RWPE1 (cell line): ENCODE data around the gene FASN.
"Not testable (repeated sequence)": the region's sequence is repeated elsewhere in the genome, so short reads cannot be mapped to it uniquely, and the experiment has no call there.

Experiments used
- CTCF ChIA-PET: fragments of 350-600 bp; sonication (Branson Sonifier 250); formaldehyde crosslinking; extraction: SDS; loops from one replicate; lab custom pipeline; 2021; lab: Yijun Ruan, JAX
- POLR2A ChIA-PET: fragments of 400-600 bp; formaldehyde crosslinking; extraction: SDS; loops from one replicate; lab custom pipeline; 2020; ENCODE audit warnings: antibody characterized with exemption; ENCODE audit not compliant: low non-redundant PET; lab: Yijun Ruan, JAX
- DNase-seq: peaks from one replicate; pipeline ENCODE4 v3.0.0; 2012; ENCODE audit warnings: low spot score
- H3K27ac ChIP-seq: fragments of 450-650 bp; 2 replicates; pipeline ENCODE4 v1.5.1; 2017
- TF ChIP-seq, protein P1 (sequence below): fragments of 450-650 bp; conservative IDR thresholded peaks from 2 replicates; pipeline ENCODE4 v1.5.1; 2017; ENCODE audit warnings: low read depth, mild to moderate bottlenecking

FASN gene

DNA sequence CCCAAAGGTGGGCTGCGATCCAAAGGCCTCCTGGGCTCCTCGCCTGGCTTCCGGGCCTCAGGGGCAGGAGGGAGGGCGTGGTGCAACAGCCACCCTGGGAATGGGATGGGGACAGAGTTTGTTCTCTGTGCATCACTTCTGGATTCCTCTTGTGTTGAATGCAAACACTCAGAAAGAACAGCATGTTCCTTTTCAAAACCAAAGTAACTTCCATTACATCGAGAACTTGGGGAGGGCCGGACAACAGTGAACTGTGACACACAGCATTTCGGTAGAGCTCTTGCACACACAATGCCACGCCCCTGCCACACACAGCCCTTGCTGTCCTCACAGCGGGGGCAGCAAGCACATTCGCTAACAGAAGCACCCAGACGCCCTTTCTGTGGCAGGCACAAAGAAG is 36.1 kb upstream of the FASN start:
- TF ChIP-seq, protein P1, sequence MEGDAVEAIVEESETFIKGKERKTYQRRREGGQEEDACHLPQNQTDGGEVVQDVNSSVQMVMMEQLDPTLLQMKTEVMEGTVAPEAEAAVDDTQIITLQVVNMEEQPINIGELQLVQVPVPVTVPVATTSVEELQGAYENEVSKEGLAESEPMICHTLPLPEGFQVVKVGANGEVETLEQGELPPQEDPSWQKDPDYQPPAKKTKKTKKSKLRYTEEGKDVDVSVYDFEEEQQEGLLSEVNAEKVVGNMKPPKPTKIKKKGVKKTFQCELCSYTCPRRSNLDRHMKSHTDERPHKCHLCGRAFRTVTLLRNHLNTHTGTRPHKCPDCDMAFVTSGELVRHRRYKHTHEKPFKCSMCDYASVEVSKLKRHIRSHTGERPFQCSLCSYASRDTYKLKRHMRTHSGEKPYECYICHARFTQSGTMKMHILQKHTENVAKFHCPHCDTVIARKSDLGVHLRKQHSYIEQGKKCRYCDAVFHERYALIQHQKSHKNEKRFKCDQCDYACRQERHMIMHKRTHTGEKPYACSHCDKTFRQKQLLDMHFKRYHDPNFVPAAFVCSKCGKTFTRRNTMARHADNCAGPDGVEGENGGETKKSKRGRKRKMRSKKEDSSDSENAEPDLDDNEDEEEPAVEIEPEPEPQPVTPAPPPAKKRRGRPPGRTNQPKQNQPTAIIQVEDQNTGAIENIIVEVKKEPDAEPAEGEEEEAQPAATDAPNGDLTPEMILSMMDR = no peak
- H3K27ac ChIP-seq = peak overlapping the region; percentile 98
- CTCF ChIA-PET = no interaction called here
- POLR2A ChIA-PET = no interaction called here
- peak; percentile 24 for DNase-seq

DNA sequence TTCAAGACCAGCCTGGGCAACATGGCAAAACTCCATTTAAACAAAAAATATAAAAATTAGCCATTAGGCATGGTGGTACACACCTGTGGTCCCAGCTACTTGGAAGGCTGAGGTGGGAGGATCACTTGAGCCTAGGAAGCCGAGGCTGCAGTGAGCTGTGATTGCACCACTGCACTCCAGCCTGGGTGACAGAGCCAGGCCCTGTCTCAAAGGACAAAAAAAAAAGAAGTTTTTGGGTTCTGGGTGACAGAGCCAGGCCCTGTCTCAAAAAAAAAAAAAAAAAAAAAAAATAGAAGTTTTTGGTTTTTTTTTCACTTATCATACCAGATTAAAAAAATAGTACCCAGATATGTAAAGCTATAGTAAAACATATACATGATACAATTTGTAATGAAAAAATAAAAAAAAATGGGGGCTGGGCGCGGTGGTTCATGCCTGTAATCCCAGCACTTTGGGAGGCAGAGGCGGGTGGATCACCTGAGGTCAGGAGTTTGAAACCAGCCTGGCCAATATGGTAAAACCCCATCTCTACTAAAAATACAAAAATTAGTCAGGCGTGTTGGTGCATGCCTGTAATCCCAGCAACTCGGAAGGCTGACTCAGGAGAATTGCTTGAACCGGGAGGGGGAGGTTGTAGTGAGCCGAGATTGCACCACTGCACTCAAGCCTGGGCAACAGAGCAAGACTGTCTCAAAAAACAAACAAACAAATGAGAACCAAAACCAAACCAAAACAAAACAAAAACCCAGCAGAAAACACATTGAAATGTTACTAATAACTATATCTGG is 35.3 kb upstream of the FASN start:
- POLR2A ChIA-PET, DNase-seq, CTCF ChIA-PET: not testable (repeated sequence)
- H3K27ac ChIP-seq = peak overlapping the region; percentile 98

DNA sequence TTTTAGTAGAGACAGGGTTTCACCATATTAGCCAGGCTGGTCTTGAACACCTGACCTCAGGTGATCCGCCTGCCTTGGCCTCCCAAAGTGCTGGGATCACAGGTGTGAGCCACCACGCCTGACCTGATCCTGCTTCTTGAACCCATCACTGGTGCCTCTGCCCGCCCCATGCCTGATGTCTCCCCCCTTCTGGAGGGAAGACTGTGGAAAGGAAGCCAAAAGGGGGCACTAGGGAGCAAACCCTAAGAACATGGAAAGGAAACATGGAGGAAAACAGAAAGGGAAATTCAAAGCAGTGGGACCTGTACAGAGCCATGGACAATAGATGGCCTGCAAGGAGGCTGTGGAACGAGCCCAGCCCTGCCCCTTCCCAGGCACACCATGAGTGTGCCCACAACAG is 31.1 kb upstream of the FASN start:
- peak overlapping the region; percentile 5; the same call in 1 of the 2 replicates for H3K27ac ChIP-seq
- POLR2A ChIA-PET = no interaction called here
- no peak for DNase-seq
- TF ChIP-seq, protein P1 = no peak
- CTCF ChIA-PET = interaction anchor here (0.7 kb wide), 1 partner anchor 288 kb away, joined by 6 read pairs; no protein-coding TSS in a partner anchor

DNA sequence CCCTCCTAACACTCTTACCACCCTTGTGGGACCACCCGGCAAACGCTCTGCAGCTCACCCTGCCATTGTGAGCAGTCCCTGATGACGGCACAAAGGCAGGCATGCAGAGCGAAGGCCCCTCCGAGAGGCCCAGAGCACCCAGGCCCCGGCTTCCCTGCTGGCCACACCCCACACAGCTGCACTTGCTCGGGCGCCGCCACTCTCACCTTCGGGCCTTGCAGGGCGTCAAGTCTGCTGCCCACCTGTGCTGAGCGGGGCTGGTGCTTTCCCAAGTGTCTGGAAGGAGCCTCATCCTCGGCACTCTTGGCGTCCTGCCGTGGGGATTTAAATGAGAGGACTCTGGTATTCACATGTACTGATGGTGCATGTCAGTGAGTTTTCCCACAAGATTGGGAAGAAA is 30.3 kb upstream of the FASN start:
- no peak for DNase-seq
- H3K27ac ChIP-seq = peak overlapping the region; percentile 5; the same call in 1 of the 2 replicates
- CTCF ChIA-PET = no interaction called here
- POLR2A ChIA-PET = interaction anchor here (0.5 kb wide), 1 partner anchor 8 kb away, joined by 8 read pairs; no protein-coding TSS in a partner anchor
- TF ChIP-seq, protein P1 = no peak

DNA sequence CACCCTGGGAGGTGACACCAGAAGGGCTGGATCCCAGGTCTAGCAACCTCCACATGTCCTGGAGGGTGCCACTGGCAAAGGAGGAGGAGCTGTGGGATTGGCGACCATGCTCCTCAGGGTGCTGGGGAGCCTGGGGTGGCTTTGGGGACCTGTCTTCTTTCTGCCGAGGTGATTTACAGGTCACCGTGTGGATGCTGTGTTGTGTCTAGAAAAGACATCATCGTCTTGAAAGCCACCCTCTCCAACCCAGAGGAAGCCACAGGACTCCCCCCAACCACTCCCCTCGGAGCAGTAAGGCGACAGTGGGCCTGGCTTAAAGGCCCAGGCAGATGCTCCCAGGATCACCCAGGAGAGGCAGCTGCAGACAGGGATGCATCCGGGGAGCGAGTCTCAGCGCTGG is 29.7 kb upstream of the FASN start:
- CTCF ChIA-PET = no interaction called here
- no peak overlapping the region; the same call in 1 of the 2 replicates for H3K27ac ChIP-seq
- POLR2A ChIA-PET = interaction anchor here (0.5 kb wide), 1 partner anchor 8 kb away, joined by 8 read pairs; no protein-coding TSS in a partner anchor
- no peak for DNase-seq
- TF ChIP-seq, protein P1 = no peak

DNA sequence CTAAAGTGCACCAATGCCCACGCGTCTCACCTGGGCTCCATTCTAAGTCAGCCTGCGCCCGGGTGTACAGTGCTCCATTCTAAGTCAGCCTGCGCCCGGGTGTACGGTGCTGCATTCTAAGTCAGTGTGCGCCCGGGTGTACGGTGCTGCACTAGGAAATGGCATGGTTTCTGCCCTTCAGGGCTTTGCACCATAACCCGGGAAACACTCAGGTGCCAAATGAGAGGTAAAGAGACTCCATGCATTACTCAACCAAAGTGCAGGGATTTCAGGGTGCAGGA is 29.2 kb upstream of the FASN start:
- CTCF ChIA-PET = interaction anchor here (0.7 kb wide), 1 partner anchor 90 kb away, joined by 4 read pairs; the partner anchor contains the start of gene DCXR
- no peak overlapping the region for H3K27ac ChIP-seq
- POLR2A ChIA-PET = no interaction called here
- DNase-seq = no peak
- TF ChIP-seq, protein P1 = no peak
